ENCODE data around the gene COL12A1. TPM values are rescaled to one million over a fixed set of nuclear protein-coding genes. Genes with fewer than 3 reads are reported as not detected.
A peak's percentile ranks its signal among the peaks of the same experiment; 100 is the strongest.

COL12A1 gene
- total RNA-seq, 1 experiment from 2014 or later: 9.5 TPM

DNA sequence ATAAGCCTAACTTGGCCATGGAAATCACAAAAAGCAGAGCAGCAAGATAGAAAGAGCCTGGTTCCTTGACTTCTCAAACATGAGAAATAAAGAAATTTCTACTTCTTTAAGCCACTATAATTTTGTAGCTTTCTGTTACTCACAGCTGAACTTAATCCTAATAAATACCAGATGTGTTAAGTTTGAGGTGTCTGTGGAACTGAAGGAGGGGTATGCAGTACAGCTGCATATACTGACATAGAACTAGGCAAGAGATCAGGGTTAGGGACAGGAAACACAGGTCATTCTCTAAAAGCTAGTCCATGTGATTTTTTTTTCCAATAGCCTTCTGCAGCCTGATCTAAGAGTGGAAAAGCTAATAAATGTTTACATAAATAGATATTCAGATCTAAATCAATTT lies 123.9 kb downstream of the COL12A1 start:
- no peak for TF ChIP-seq EZH2 (IDR thresholded peaks at IDR 0.05; ENCODE audit: borderline replicate concordance, low read depth, low read length, poor library complexity, severe bottlenecking)
- TF ChIP-seq, protein P1, sequence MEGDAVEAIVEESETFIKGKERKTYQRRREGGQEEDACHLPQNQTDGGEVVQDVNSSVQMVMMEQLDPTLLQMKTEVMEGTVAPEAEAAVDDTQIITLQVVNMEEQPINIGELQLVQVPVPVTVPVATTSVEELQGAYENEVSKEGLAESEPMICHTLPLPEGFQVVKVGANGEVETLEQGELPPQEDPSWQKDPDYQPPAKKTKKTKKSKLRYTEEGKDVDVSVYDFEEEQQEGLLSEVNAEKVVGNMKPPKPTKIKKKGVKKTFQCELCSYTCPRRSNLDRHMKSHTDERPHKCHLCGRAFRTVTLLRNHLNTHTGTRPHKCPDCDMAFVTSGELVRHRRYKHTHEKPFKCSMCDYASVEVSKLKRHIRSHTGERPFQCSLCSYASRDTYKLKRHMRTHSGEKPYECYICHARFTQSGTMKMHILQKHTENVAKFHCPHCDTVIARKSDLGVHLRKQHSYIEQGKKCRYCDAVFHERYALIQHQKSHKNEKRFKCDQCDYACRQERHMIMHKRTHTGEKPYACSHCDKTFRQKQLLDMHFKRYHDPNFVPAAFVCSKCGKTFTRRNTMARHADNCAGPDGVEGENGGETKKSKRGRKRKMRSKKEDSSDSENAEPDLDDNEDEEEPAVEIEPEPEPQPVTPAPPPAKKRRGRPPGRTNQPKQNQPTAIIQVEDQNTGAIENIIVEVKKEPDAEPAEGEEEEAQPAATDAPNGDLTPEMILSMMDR (conservative IDR thresholded peaks at IDR 0.05; ENCODE audit: low read depth, low read length): no peak
- no TSS peak for BruUV-seq (replicated peaks)
- Histone ChIP-seq H3K4me1 (ENCODE audit: insufficient read depth, low read length, poor library complexity, severe bottlenecking) (peaks cover 13% of the 10 kb centered on the region), H3K27ac (ENCODE audit: low read depth, low read length, poor library complexity, severe bottlenecking) (no peak overlapping the region), H3K9me3 (ENCODE audit: low read depth, low read length, poor library complexity, severe bottlenecking) (no peaks in the 10 kb centered on the region), H3K36me3 (ENCODE audit: insufficient read depth, low read length, poor library complexity, severe bottlenecking) (no peaks in the 10 kb centered on the region), H3K4me3 (ENCODE audit: low read depth, low read length, poor library complexity, severe bottlenecking) (no peak overlapping the region), H3K27me3 (replicated peaks; ENCODE audit: insufficient read depth, low read depth, low read length, poor library complexity) (no peaks in the 10 kb centered on the region)
- intact Hi-C loops (cut with micrococcal nuclease; ENCODE audit: unreplicated experiment): no loop called here
- ChIA-PET POLR2A (ENCODE audit: low non-redundant PET) (no interaction called here), CTCF (no interaction called here)
- DNase-seq (ENCODE audit: low spot score): peak; percentile 17

DNA sequence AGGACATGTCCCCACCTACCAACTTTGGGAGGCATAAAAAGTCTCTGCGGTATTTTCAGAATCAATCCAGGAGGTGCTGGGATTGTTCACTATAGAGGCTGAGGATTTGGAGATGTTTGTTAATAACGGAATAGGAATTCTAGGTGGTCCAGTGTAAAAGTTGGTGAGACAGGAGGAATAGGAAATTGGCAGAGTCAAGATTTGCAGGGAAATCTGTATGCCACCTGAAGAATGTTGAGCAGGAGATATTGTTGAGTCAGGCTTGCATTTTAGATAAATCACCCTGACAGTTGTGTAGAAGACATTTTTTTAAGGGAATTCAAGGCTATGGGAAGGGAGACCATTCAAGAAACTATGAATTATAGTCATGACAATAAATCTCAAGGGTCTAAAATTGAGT lies 124.8 kb downstream of the COL12A1 start:
- no peak for DNase-seq (ENCODE audit: low spot score)
- no peak overlapping the region for H3K27ac ChIP-seq (ENCODE audit: low read depth, low read length, poor library complexity, severe bottlenecking)
- no peaks in the 10 kb centered on the region for H3K27me3 ChIP-seq (replicated peaks; ENCODE audit: insufficient read depth, low read depth, low read length, poor library complexity)
- no peak overlapping the region for H3K4me3 ChIP-seq (ENCODE audit: low read depth, low read length, poor library complexity, severe bottlenecking)
- no peaks in the 10 kb centered on the region for H3K36me3 ChIP-seq (ENCODE audit: insufficient read depth, low read length, poor library complexity, severe bottlenecking)
- intact Hi-C loops (cut with micrococcal nuclease; ENCODE audit: unreplicated experiment): no loop called here
- TF ChIP-seq EZH2 (IDR thresholded peaks at IDR 0.05; ENCODE audit: borderline replicate concordance, low read depth, low read length, poor library complexity, severe bottlenecking): no peak
- TF ChIP-seq, protein P1 (conservative IDR thresholded peaks at IDR 0.05; ENCODE audit: low read depth, low read length): no peak
- ChIA-PET CTCF (no interaction called here), POLR2A (ENCODE audit: low non-redundant PET) (no interaction called here)
- no peaks in the 10 kb centered on the region for H3K9me3 ChIP-seq (ENCODE audit: low read depth, low read length, poor library complexity, severe bottlenecking)
- peaks cover 13% of the 10 kb centered on the region for H3K4me1 ChIP-seq (ENCODE audit: insufficient read depth, low read length, poor library complexity, severe bottlenecking)
- no TSS peak for BruUV-seq (replicated peaks)

DNA sequence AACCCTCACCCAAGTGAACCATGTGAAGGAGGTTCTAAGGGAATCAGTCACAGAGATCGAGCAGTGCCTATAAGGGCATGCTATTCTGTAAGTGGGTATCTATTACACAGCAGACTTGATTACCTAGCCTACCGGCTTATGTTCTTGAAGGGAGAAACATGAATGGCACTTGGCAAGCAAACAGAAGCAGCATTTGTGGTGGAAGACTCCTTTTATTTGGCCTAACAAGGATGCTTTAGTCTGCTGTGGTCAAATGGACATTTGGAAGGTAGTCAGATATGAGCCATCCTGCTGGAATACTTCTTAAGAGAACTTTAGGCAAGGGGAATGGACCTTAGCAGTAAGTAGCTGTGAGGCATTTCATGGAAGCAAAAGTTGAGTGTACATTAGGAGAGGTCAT lies 126.3 kb downstream of the COL12A1 start:
- TF ChIP-seq, protein P1 (conservative IDR thresholded peaks at IDR 0.05; ENCODE audit: low read depth, low read length): no peak
- intact Hi-C loops (cut with micrococcal nuclease; ENCODE audit: unreplicated experiment): no loop called here
- H3K9me3 ChIP-seq (ENCODE audit: low read depth, low read length, poor library complexity, severe bottlenecking): no peaks in the 10 kb centered on the region
- BruUV-seq (replicated peaks): no TSS peak
- no peak overlapping the region for H3K27ac ChIP-seq (ENCODE audit: low read depth, low read length, poor library complexity, severe bottlenecking)
- CTCF ChIA-PET: no interaction called here
- H3K27me3 ChIP-seq (replicated peaks; ENCODE audit: insufficient read depth, low read depth, low read length, poor library complexity): no peaks in the 10 kb centered on the region
- no peak overlapping the region for H3K4me3 ChIP-seq (ENCODE audit: low read depth, low read length, poor library complexity, severe bottlenecking)
- no peaks in the 10 kb centered on the region for H3K36me3 ChIP-seq (ENCODE audit: insufficient read depth, low read length, poor library complexity, severe bottlenecking)
- peaks cover 13% of the 10 kb centered on the region for H3K4me1 ChIP-seq (ENCODE audit: insufficient read depth, low read length, poor library complexity, severe bottlenecking)
- DNase-seq (ENCODE audit: low spot score): no peak
- POLR2A ChIA-PET (ENCODE audit: low non-redundant PET): no interaction called here
